H9 (cell line): ENCODE measurements around the gene PRMT7. TPM values are rescaled to one million over a fixed set of nuclear protein-coding genes. Genes with fewer than 3 reads are reported as not detected.
"Not testable (repeated sequence)": the region's sequence is repeated elsewhere in the genome, so short reads cannot be mapped to it uniquely, and the experiment has no call there.

Experiments
- DNase-seq: peaks from one replicate; pipeline ENCODE4 v3.0.0-alpha.2; 2017
- H2AFZ ChIP-seq: one replicate; pipeline ENCODE4 v1.6.1; 2013; ENCODE audit warnings: mild to moderate bottlenecking, low read length, control low read depth, moderate library complexity
- H2AK5ac ChIP-seq: 2 replicates; pipeline ENCODE4 v1.6.1; 2013; ENCODE audit warnings: low read length, control low read depth, mixed read lengths; ENCODE audit not compliant: insufficient read length
- H2BK120ac ChIP-seq: one replicate; pipeline ENCODE4 v1.6.1; 2013; ENCODE audit warnings: low read depth, mild to moderate bottlenecking, low read length, control low read depth, inconsistent platforms; ENCODE audit not compliant: poor library complexity, severe bottlenecking
- H2BK12ac ChIP-seq: 2 replicates; pipeline ENCODE4 v1.6.1; 2013; ENCODE audit warnings: low read length, control low read depth, mixed read lengths, low read depth; ENCODE audit not compliant: insufficient read length
- H2BK15ac ChIP-seq: 2 replicates; pipeline ENCODE4 v1.6.1; 2013; ENCODE audit warnings: low read depth, low read length, control low read depth
- H2BK20ac ChIP-seq: one replicate; pipeline ENCODE4 v1.6.1; 2013; ENCODE audit warnings: low read depth, mild to moderate bottlenecking, low read length, control low read depth, inconsistent platforms; ENCODE audit not compliant: poor library complexity, severe bottlenecking
- H2BK5ac ChIP-seq: 2 replicates; pipeline ENCODE4 v1.6.1; 2013; ENCODE audit warnings: low read length, control low read depth, mixed read lengths; ENCODE audit not compliant: insufficient read length
- H3K14ac ChIP-seq: 2 replicates; pipeline ENCODE4 v1.6.1; 2013; ENCODE audit warnings: low read length, control low read depth; ENCODE audit not compliant: insufficient read depth
- H3K18ac ChIP-seq: 2 replicates; pipeline ENCODE4 v1.6.1; 2013; ENCODE audit warnings: low read depth, mild to moderate bottlenecking, mixed read lengths, low read length, control low read depth; ENCODE audit not compliant: insufficient read length
- H3K23ac ChIP-seq: 2 replicates; pipeline ENCODE4 v1.6.1; 2013; ENCODE audit warnings: low read length, control low read depth, mixed read lengths, low read depth; ENCODE audit not compliant: insufficient read length
- H3K23me2 ChIP-seq: 2 replicates; pipeline ENCODE4 v1.6.1; 2013; ENCODE audit warnings: low read depth, mild to moderate bottlenecking, mixed read lengths, low read length, control low read depth; ENCODE audit not compliant: insufficient read length, poor library complexity, severe bottlenecking
- H3K27ac ChIP-seq: 2 replicates; pipeline ENCODE4 v1.5.1; 2013; ENCODE audit warnings: low read length, control low read depth, mixed read lengths, low read depth; ENCODE audit not compliant: insufficient read length
- H3K27me3 ChIP-seq: 2 replicates; pipeline ENCODE4 v1.6.1; 2013; ENCODE audit warnings: low read length, control low read depth, inconsistent platforms; ENCODE audit not compliant: insufficient read depth
- H3K4ac ChIP-seq: 2 replicates; pipeline ENCODE4 v1.6.1; 2013; ENCODE audit warnings: low read depth, mild to moderate bottlenecking, control low read depth, inconsistent platforms, low read length, moderate library complexity
- H3K4me1 ChIP-seq: 2 replicates; pipeline ENCODE4 v1.6.1; 2013; ENCODE audit warnings: low read length, control low read depth, inconsistent platforms; ENCODE audit not compliant: insufficient read depth
- H3K4me2 ChIP-seq: 2 replicates; pipeline ENCODE4 v1.6.1; 2013; ENCODE audit warnings: low read length, control low read depth, mixed read lengths; ENCODE audit not compliant: insufficient read length, insufficient read depth
- H3K56ac ChIP-seq: 2 replicates; pipeline ENCODE4 v1.6.1; 2013; ENCODE audit warnings: low read depth, mild to moderate bottlenecking, mixed read lengths, low read length, control low read depth; ENCODE audit not compliant: insufficient read length
- H3K79me1 ChIP-seq: 2 replicates; pipeline ENCODE4 v1.6.1; 2013; ENCODE audit warnings: low read depth, mild to moderate bottlenecking, moderate library complexity, low read length, control low read depth, inconsistent platforms; ENCODE audit not compliant: insufficient read depth, poor library complexity, severe bottlenecking
- H3K79me2 ChIP-seq: 2 replicates; pipeline ENCODE4 v1.6.1; 2013; ENCODE audit warnings: low read length, control low read depth, inconsistent platforms; ENCODE audit not compliant: insufficient read depth
- H3K9ac ChIP-seq: 2 replicates; pipeline ENCODE4 v1.6.1; 2013; ENCODE audit warnings: low read length, control low read depth, mixed read lengths; ENCODE audit not compliant: insufficient read length; ENCODE audit errors: extremely low read depth
- H3K9me3 ChIP-seq: one replicate; pipeline ENCODE4 v1.6.1; 2013; ENCODE audit warnings: low read depth, low read length, inconsistent platforms; ENCODE audit not compliant: control insufficient read depth
- H3T11ph ChIP-seq: one replicate; pipeline ENCODE4 v1.6.1; 2013; ENCODE audit warnings: mild to moderate bottlenecking, low read length, control low read depth, inconsistent platforms
- H4K20me1 ChIP-seq: one replicate; pipeline ENCODE4 v1.6.1; 2013; ENCODE audit not compliant: control insufficient read depth, insufficient read length, insufficient read depth
- H4K5ac ChIP-seq: 2 replicates; pipeline ENCODE4 v1.6.1; 2013; ENCODE audit warnings: low read depth, mild to moderate bottlenecking, mixed read lengths, low read length, control low read depth; ENCODE audit not compliant: insufficient read length
- H4K8ac ChIP-seq: replicated peaks from 2 replicates; pipeline ENCODE4 v1.6.1; 2013; ENCODE audit warnings: low read length, control low read depth, mixed read lengths, low read depth; ENCODE audit not compliant: insufficient read length
- H4K91ac ChIP-seq: 2 replicates; pipeline ENCODE4 v1.6.1; 2013; ENCODE audit warnings: low read depth, mild to moderate bottlenecking, moderate library complexity, mixed read lengths, low read length, control low read depth; ENCODE audit not compliant: insufficient read length
- H3K27ac Mint-ChIP-seq, 3 experiments: 2 replicates in 2 of 3; 3 replicates in 1 of 3; pipeline ENCODE4 v1.8.0; 2020 to 2021; ENCODE audit warnings: mixed read lengths in 3 of 3, mild to moderate bottlenecking in 1 of 3, moderate library complexity in 1 of 3
- H3K27me3 Mint-ChIP-seq: 2 replicates; pipeline ENCODE4 v1.8.0; 2021; ENCODE audit warnings: low read depth, mild to moderate bottlenecking, moderate library complexity, mixed read lengths
- H3K36me3 Mint-ChIP-seq, 3 experiments: 2 replicates in 2 of 3; 3 replicates in 1 of 3; pipeline ENCODE4 v1.8.0; 2020 to 2021; ENCODE audit warnings: low read depth in 3 of 3, mixed read lengths in 3 of 3; ENCODE audit not compliant: insufficient read depth in 1 of 3
- H3K4me1 Mint-ChIP-seq, 2 experiments: 2 replicates each; pipeline ENCODE4 v1.8.0; 2020; ENCODE audit warnings: mixed read lengths in 2 of 2
- H3K4me3 Mint-ChIP-seq, 2 experiments: 2 replicates in 1 of 2; 3 replicates in 1 of 2; pipeline ENCODE4 v1.8.0; 2020 to 2021; ENCODE audit warnings: mild to moderate bottlenecking in 2 of 2, mixed read lengths in 2 of 2, moderate library complexity in 1 of 2
- H3K9me3 Mint-ChIP-seq, 2 experiments: 2 replicates in 1 of 2; 3 replicates in 1 of 2; pipeline ENCODE4 v1.8.0; 2020; ENCODE audit warnings: mild to moderate bottlenecking in 2 of 2, mixed read lengths in 2 of 2, moderate library complexity in 1 of 2
- CTCF ChIP-seq: fragments of 200-600 bp; sonication (generic); conservative IDR thresholded peaks from 3 replicates; pipeline ENCODE4 v1.8.0; 2021; ENCODE audit warnings: antibody characterized with exemption, mild to moderate bottlenecking
- WGBS: extraction: QIAGEN DNeasy Blood & Tissue Kit; methylation state at CpG from one replicate; pipeline ENCODE4 v1.1.7; 2013; ENCODE audit warnings: missing lambda C conversion rate, low lambda C conversion rate, mixed read lengths; ENCODE audit not compliant: insufficient read length; ENCODE audit errors: extremely low coverage; 5-methylcytosine and 5-hydroxymethylcytosine counted together
- total RNA-seq: library from RNA; stranded (reverse); gene quantifications from 2 replicates; pipeline ENCODE4 v1.2.1, GENCODE V29; 2021

PRMT7 gene
- total RNA-seq, 1 experiment from 2014 or later = 56.6 TPM

DNA sequence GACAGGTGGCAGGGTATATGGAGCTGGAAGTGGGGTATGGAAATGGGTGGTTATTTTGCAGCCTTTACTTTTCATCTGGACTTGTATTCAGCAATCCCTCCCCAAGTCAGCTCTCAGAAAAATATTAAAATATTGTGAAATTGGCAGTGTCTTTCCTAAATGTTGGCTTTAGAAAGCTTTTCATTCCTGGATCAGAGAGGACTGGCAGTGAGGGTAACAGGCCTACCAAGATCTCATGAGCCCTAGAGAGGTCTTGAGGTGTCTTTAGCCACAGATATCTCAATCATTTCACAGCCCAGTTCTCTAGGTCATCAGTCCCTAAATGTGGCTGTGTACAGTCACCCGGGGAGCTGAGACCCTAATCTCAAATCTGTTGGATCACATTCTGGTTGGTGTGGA is 22.6 kb upstream of the PRMT7 start:
- Mint-ChIP-seq H3K4me3 (no peak overlapping the region), H3K27ac (no peak overlapping the region; a peak in 1 of 7 replicates), H3K36me3 (peaks cover 19 to 32% (median 23%) of the 10 kb centered on the region in 3 experiments; a peak in 6 of 7 replicates), H3K4me1 (peaks cover 4 to 10% of the 10 kb centered on the region in 2 experiments; a peak in 3 of 4 replicates), H3K9me3 (no peaks in the 10 kb centered on the region), H3K27me3 (no peaks in the 10 kb centered on the region)
- DNase-seq = no peak
- H3K4me2 ChIP-seq = no peak overlapping the region
- H4K5ac ChIP-seq = no peak overlapping the region
- no peaks in the 10 kb centered on the region for H3K27me3 ChIP-seq
- H3K9ac ChIP-seq = no peak overlapping the region
- no peak overlapping the region for H3K56ac ChIP-seq
- WGBS = no CpG with 5 or more reads among the region's 1 CpG
- no peak overlapping the region for H4K8ac ChIP-seq
- no peak overlapping the region for H2BK120ac ChIP-seq
- TF ChIP-seq CTCF = no peak
- no peak overlapping the region for H2BK20ac ChIP-seq
- no peak overlapping the region for H3K23ac ChIP-seq
- H2AK5ac ChIP-seq = no peak overlapping the region
- H2BK5ac ChIP-seq = no peak overlapping the region
- no peak overlapping the region for H3K14ac ChIP-seq
- no peaks in the 10 kb centered on the region for H3K79me1 ChIP-seq
- peaks cover 2% of the 10 kb centered on the region for H4K20me1 ChIP-seq
- H3K23me2 ChIP-seq = no peaks in the 10 kb centered on the region
- peaks cover 5% of the 10 kb centered on the region for H3K9me3 ChIP-seq
- 0 out of 2 replicates have a peak, but pooled peaks cover 2% of the 10 kb centered on the region for H3K79me2 ChIP-seq
- no peak overlapping the region for H2BK15ac ChIP-seq
- no peak overlapping the region for H3K4ac ChIP-seq
- no peak overlapping the region for H2AFZ ChIP-seq
- H3K18ac ChIP-seq = no peak overlapping the region
- H3K27ac ChIP-seq = no peak overlapping the region
- H3T11ph ChIP-seq = no peak overlapping the region
- no peak overlapping the region for H2BK12ac ChIP-seq
- no peaks in the 10 kb centered on the region for H3K4me1 ChIP-seq
- H4K91ac ChIP-seq = no peak overlapping the region

DNA sequence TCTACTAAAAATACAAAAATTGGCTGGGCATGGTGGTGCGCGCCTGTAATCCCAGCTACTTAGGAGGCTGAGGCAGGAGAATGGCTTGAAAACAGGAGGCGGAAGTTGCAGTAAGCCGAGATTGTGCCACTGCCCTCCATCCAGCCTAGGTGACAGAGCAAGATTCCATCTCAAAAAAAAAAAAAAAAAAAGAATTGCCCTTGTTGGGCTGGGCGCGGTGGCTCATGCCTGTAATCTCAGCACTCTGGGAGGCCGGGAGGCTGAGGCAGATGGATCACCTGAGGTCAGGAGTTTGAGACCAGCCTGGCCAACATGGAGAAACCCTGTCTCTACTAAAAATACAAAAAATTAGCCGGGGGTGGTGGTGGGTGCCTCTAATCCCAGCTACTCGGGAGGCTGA is 22.0 kb upstream of the PRMT7 start:
- H3K27ac ChIP-seq, H3K56ac ChIP-seq, H2BK5ac ChIP-seq, H2BK12ac ChIP-seq, H2AK5ac ChIP-seq, H3T11ph ChIP-seq, H3K27me3 ChIP-seq, H3K27me3 Mint-ChIP-seq, H3K4me3 Mint-ChIP-seq, H4K91ac ChIP-seq, DNase-seq, H3K79me1 ChIP-seq, H2BK20ac ChIP-seq, H3K23me2 ChIP-seq, H2BK15ac ChIP-seq, H3K9me3 Mint-ChIP-seq, H3K4ac ChIP-seq, H3K18ac ChIP-seq, H4K8ac ChIP-seq, H3K14ac ChIP-seq, H3K79me2 ChIP-seq, H3K9ac ChIP-seq, H3K23ac ChIP-seq, H2BK120ac ChIP-seq, H3K27ac Mint-ChIP-seq, H3K9me3 ChIP-seq, H2AFZ ChIP-seq, H3K4me2 ChIP-seq, H3K4me1 ChIP-seq, H4K5ac ChIP-seq, H4K20me1 ChIP-seq: not testable (repeated sequence)
- WGBS = no CpG with 5 or more reads among the region's 9 CpGs
- peaks cover 4 to 10% of the 10 kb centered on the region in 2 experiments; a peak in 3 of 4 replicates for H3K4me1 Mint-ChIP-seq
- peaks cover 19 to 36% (median 23%) of the 10 kb centered on the region in 3 experiments; a peak in 6 of 7 replicates for H3K36me3 Mint-ChIP-seq
